HG02623 (cell line): Measurements from ENCODE around the gene SLC19A1.

Source experiments
- ATAC-seq: cut with Tn5 transposase; IDR thresholded peaks from one replicate; pipeline ENCODE4 v1.9.1; 2021; ENCODE audit warnings: moderate library complexity; ENCODE audit not compliant: unreplicated experiment

The SLC19A1 gene

DNA sequence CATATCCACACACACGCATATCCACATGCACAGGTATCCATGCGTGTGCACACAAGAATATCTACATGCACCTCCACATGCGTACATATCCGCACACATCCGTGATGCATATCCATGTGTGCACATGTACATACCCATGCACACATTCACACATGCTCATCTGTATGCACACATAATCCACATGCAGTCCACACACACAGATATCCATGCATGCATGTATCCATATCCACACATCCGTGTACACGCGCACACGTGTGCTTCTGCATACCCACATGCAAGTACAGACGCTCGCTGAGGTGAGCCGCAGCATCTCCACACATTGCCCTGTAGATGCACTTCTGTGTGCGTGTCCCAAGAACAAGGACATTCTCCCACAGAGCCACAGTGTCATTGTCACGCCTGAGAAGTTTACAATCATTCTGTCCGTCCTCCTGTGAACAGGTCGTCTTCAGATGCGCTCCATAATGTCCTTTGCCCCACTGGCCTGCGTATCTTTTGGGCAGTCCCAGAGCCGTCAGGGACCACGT lies 93.9 kb downstream of the SLC19A1 start:
- no peak for ATAC-seq
